GM21447 (cell line): ENCODE measurements around the gene GTF2IRD1.
"Not testable (repeated sequence)": the region's sequence is repeated elsewhere in the genome, so short reads cannot be mapped to it uniquely, and the experiment has no call there.

Experiments
- ATAC-seq: cut with Tn5 transposase; IDR thresholded peaks from one replicate; pipeline ENCODE4 v1.9.1; 2021; ENCODE audit not compliant: unreplicated experiment

The GTF2IRD1 gene

DNA sequence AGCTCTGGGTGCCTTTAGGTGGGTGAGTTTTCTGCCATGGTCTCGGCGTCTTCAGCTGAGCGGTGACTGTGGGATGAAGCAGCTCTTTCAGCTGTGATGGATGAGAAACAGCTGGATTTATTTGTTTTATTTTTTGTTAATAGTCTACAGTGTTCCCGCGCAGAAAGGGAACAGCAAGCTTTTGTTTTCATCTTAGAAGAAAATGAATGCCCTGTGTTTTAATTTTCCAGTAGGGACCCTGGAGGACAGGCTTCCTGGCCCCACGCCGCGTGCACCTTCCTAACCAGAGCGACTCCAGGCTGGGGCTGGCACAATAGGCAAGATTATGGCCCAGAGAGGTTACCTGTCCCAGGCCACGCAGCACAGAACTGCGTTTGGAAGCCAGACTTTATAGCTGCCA is 57.6 kb downstream of the GTF2IRD1 start:
- no peak for ATAC-seq

DNA sequence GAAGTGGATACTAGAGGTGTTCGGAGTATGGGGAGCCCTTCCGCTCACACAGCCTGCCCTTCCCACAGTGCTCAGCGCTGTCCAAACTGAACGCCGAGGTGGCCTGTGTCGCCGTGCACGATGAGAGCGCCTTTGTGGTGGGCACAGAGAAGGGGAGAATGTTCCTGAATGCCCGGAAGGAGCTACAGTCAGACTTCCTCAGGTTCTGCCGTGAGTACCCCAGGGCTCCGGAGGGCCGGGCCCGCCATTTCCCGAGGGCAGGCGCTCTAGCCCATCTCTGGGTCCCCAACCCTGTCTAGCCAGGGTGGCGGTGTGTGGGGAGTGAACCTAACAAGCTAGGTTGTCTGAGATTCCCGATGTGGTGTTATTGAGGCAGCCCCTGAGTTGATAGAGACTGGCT is 59.1 kb downstream of the GTF2IRD1 start:
- ATAC-seq: no peak

DNA sequence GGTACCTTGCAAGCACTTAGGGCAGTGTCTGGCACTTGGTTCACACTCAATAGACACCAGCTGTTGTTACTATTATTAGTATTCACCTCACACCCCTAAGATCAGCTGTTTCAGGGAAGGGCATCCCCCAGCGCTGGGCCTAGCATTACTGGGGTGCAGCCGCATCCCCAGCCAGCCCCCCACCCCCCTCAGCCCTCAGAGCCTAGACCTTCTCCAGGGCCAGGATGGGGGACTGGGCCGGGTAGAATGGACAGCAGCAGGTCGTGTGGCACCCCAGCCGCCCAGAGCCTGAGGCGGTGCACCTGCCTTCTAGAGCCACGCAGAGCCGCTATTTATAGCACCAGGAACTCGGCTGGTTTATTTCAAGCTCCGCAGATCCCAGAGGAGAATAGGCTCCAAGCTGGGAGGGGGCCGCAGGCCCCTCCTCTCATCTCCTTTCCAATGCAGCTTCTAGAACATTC is 60.5 kb downstream of the GTF2IRD1 start:
- no peak for ATAC-seq

DNA sequence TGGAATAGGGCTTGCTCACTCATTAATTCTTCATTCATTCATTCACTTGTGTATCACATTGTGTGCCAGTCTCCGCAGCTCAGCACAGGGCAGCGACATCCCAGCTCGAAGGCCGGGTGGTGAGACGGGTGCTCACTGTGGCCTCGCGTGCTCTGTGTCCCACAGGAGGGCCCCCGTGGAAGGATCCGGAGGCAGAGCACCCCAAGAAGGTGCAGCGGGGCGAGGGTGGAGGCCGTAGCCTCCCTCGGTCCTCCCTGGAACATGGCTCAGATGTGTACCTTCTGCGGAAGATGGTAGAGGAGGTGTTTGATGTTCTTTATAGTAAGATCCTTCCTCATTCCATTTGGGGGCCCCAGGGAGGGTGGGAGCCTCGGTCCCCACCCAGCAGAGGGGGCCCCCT is 61.6 kb downstream of the GTF2IRD1 start:
- no peak for ATAC-seq

DNA sequence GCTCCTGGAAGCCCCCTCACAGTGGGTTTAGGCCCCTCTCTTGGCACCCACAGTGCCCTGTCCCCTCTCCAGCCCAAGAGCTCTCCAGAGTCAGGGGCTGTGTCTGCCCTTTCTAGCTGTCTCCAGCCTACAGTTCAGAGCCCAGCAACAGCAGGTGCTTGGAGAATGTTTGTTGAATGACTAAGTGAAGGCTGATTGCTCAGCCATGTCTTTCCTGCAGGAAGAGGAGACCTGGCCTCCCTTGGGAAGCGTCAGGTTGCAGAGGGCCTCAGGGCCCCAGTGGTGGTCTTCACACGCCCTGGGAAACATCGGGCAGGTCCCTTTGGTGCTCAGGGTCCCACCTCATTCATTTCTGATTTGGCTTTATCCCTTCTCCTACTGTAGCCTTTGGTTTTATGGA is 62.5 kb downstream of the GTF2IRD1 start:
- no peak for ATAC-seq

DNA sequence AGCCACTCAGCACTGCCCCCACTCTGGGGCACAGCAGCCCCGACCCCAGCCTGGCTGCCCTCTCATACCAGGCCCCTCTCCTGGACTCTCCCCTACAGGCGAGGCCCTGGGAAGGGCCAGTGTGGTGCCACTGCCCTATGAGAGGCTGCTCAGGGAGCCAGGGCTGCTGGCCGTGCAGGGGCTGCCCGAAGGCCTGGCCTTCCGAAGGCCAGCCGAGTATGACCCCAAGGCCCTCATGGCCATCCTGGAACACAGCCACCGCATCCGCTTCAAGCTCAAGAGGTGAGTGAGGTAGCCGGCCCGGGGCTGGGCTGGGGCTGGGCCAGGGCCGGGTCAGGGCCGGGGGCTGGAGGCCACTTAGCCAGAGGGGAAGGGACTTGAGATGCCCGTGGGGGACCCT is 64.3 kb downstream of the GTF2IRD1 start:
- no peak for ATAC-seq

DNA sequence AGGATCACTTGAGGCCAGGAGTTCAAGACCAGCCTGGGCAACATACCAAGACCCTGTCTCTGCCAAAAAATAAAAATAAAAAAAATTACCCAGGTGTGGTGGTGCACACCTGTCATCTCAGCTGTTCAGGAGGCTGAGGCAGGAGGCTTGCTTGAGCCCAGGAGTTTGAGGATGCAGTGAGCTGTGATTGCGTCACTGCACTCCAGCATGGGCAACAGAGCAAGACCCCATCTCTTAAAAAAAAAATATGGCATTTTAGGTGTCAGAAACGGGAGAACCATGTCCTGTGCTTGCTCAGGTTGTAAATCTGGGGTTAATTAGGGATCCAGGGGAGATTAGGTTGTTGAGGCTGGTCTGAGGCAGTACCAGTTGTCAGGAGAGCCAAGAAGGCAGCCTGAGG is 64.9 kb downstream of the GTF2IRD1 start:
- no peak for ATAC-seq

DNA sequence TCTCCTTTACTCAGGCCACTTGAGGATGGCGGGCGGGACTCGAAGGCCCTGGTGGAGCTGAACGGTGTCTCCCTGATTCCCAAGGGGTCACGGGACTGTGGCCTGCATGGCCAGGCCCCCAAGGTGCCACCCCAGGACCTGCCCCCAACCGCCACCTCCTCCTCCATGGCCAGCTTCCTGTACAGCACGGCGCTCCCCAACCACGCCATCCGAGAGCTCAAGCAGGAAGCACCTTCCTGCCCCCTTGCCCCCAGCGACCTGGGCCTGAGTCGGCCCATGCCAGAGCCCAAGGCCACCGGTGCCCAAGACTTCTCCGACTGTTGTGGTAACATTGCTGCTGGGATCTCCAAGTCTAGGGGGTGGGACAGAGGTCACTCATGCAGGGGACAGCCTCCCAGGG is 65.7 kb downstream of the GTF2IRD1 start:
- ATAC-seq: no peak

DNA sequence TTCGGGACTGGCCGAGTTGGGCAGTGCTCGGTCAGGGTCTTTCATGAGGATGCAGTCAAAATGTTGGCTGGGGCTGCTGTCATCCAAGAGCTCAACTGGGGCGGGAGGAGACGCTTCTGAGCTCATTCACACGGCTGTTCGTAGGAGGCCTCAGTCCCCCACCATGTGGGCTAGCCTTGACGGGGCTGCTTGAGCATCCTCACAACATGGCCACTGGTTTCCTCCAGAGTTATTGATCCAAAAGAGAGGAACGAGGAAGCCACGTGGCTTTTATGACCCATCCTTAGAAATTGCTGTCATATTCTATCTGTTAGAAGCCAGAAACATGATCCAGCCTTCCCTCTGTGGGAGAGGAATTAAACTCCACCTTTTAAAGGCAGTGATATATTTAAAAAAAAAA is 68.1 kb downstream of the GTF2IRD1 start:
- ATAC-seq: no peak

DNA sequence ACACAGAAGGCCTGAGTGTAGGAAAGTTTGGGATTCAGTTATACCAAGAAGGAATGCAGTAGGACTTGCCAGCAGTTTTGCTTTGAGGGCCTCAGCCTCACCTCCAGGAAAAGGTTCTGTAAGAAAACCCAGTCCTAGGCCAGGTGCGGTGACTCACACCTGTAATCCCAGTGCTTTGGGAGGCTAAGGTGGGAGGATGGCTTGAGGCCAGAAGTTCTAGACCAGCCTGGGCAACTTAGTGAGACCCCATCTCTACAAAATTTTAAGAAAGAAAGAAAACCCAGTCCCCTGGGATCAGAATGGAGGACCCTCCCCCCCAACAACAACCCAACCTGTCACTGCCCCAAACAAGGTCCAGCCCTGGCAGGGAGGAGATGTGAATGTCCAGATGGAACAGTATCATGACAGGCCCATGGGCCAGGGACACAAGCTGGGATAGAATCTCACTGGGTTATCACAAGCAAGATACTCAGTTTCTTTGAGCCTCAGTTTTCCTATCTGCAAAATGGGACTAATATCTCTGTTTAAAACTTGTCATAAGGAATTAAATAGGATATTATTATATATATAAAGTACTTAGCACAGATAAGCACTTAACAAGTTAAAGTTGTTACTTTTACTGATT is 68.7 kb downstream of the GTF2IRD1 start:
- ATAC-seq: no peak

DNA sequence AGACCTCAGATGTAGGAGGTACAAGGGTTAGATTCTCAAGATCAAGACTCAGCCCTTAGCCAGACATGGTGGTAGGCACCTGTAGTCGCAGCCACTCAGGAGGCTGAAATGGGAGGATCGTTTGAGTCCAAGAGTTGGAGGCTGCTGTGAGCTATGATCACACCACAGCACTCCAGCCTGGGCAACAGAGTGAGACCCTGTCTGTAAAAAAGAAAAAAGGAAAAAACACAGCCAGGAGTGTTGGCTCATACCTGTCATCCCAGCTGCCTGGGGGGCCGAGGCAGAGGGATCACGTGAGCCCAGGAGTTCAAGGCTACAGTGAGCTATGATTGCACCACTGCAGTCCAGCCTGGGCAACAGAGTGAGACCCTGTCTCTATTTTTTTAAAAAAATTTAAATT is 69.3 kb downstream of the GTF2IRD1 start:
- no peak for ATAC-seq

DNA sequence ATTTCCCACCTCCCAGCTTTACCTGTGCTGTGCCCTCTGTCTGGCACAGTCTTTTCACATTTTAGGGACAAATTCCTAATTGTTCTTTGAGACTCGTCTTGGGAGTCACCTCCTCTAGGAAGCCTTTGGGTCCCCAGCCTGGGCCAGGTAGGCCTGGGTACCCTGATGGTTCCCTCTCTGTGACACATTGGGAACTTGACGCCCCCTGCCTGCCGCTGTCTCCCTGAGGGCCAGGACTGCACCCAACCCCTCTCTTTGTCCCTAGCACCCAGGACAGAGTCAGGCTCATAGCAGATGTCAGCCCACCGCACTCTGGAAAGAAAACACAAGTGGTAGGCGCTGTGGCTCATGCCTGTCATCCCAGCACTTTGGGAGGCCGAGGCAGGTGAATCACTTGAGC is 71.4 kb downstream of the GTF2IRD1 start:
- no peak for ATAC-seq

DNA sequence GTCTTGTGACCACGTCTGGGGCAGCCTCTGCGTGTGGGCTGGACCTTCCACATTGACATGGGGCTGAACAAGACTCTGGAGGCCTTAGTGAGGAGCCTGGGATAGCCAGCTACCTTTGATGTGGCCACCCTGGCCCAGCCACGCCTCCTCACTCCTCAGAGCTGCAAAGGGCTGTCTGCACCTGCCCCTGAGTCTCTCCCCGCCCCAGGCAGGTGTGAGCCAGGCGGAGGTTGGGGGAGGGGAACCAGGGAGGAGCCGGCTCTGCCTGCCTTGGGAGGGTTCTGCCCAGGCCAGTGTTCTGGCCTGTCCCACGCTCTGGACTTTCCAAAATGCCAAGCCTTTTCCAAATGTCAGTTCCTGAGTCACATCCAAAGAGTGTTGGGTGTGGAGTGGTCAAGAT is 72.2 kb downstream of the GTF2IRD1 start:
- no peak for ATAC-seq

DNA sequence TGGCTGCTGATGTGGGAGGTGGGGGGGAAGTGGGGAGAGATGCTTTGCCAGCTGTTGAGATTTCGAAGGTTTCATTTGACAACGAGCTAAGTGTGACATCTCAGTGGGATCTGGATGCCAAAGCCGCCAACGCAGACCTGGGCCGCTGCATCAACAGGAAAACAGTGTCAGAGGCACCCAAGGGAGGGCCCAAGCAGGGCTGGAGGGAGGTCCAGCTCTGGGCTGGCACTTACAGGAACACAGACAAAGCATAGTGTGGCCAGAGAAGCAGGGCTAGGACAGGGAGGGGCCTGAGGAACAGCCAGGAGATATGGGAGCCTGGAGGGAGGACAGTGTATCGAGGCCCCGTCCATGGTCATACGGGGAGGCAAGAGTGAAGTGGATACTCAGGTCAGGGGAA is 73.1 kb downstream of the GTF2IRD1 start:
- no peak for ATAC-seq

DNA sequence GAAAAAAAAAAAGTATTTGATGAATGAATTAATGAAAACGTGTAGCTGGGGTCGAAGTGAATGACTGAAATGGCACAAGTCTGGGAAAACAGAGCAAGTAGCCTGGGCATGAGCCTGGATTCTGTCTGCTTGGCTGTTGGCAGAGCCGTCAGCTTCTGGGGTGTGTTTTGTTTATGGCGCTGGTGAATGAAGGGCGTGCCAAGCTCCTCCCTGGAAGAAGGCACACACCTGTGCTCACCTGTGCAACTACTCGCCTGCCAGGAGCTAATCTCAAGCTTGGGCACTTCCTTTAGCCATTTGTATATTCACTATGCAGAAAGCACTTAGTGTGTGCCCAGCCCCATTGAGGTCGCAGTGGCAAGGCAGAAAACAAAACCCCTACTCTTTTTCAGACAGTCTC is 74.1 kb downstream of the GTF2IRD1 start:
- no peak for ATAC-seq

DNA sequence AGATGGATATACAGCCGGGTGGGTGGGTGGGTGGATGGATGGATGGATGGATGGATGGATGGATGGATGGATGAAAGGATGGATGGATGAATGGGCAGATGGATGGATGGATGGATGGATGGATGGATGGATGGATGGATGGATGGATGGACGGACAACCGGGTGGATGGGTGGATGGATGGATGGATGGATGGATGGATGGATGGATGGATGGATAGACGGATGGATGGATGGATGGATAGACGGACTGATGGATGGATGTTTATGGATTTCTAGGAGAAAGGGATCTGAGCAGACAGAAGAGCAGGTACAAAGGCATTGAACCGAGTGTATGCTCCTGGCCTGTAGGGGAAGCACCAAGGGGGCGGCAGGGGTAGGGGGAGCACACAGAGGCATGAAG is 75.1 kb downstream of the GTF2IRD1 start:
- not testable (repeated sequence) for ATAC-seq

DNA sequence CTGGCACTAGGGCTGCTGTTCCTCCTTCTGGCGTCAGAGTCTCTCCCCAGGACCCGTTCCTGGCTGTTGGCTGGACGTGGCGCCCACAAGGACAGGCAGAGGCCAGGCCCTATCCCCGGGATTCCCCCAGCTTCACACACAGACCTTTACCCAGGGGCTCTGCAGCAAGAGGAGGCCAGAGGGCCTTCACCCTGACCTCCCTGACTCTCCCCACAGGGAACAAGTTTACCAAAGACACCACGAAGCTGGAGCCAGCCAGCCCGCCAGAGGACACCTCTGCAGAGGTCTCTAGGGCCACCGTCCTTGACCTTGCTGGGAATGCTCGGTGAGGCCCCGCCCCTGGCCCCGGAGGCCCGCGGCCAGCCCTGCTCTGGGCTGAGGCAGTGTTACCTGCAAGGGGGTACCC is 82.2 kb downstream of the GTF2IRD1 start:
- ATAC-seq: no peak

DNA sequence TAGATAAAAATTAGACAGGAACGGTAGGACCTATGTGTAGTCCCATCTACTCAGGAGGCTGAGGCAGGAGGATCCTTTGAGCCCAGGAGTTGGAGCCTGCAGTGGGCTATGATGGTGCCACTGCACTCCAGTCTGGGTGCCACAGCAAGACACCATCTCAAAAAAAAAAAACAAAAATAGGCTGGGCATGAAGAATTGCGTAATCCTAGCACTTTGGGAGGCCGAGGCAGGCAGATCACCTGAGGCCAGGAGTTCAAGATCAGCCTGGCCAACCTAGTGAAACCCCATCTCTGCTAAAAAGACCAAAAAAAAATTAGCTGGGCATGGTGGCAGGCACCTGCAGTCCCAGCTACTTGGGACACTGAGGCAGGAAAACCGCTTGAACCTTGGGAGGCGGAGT is 88.2 kb downstream of the GTF2IRD1 start:
- not testable (repeated sequence) for ATAC-seq

DNA sequence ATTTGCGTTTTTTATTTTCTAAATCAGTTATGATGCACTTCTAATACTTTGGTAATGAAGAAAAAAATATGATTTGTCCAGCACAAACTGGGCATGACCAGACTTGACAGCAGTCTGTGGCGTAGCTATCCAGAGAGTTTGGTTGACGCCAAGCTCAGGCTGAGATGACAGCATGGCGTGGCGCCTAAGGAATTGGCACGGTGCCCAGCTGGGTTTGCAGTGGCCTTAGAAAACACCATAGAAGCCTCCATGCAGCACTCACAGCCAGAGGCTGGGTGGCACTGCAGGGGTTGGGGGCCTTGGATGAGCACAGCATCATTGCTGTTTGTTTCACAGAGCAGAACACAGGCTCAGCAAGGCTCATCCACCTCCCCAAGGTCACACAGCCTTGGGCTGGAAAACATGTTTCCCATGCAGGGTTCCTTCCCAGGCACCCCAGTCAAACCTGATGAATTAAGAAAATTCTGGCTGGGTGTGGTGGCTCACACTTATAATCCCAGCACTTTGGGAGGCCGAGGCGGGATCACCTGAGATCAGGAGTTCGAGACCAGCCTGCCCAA is 88.9 kb downstream of the GTF2IRD1 start:
- ATAC-seq: no peak

DNA sequence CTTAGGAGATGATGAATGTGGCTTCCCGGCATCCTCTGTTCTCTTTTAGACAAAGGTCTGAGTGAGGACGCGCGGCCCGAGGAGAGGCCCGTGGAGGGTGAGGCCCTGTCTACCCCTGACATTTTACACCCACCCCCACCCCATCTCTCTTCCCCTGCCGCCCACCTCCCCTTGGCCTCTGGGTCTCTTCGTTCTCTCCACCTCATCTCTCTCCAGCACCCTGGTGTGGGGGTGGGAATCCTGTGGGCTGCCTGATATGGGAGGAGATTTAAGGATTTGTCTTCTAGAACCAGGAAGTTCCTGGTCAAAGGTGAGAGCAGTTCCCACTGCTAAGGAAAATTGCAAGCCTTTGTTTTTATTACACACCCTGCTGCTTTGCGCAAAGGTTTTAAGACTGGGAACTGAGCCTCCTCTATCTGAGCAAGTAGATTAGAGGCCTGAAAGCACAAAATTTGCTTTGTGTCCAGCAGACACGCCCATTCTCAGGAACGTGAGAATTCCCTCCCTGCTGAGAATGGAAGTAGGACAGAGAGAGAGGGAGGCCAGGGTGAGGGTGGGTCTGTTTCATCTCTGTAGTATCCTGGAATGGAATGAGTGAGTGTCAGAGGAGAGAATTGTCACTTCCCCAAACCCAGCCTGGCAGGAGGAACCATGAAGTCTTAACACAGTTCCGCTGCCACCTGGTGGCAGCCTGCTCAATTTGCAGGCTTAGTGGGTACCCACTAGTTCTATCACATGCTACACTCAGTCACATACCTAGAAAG is 91.2 kb downstream of the GTF2IRD1 start:
- no peak for ATAC-seq

DNA sequence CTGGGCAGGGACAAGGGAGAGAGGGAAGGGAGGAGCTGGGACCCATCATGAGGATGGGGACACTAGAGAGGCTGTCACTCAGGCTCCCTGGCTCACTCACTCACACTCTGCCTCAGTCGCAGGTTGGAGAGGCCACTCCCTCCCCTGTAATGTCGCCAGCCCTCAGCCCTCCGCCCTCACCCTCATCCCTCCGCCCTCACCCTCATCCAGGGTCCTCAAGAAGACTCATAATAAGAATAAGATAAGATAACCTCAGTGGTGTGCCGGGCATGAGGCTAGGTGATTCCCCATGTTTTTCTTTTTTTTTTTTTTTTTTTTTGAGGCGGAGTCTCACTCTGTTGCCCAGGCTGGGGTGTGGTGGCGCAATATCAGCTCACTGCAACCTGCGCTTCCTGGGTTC is 92.2 kb downstream of the GTF2IRD1 start:
- ATAC-seq: no peak

DNA sequence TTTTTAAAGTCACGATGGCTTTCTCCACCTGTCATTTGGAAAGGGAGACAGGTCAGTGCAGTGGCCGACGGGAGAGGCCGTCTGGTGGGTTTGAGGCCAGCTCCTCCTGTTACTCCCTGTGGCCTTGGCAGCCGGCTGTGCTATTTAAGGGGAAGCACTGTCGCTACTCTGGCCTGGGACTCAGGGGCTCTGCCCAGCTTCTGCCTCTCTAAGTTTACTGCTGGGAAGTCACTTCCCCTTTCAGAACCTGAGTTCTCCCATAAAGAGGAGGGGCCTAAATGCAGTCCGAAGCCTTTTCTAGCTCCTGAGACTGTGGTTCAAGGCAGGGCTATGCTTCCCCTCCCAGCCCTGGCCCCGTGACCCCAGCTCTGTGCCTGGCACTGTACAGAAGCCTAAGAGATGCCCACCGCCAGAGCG is 99.9 kb downstream of the GTF2IRD1 start:
- ATAC-seq: not testable (repeated sequence)
